Cardiac fibroblast (primary cell): ENCODE results near the gene OTUB1.

Source experiments
- DNase-seq, 2 donors: peaks; one replicate each; pipeline versions ENCODE4 v3.0.0 to v3.0.0-alpha.2; 2010; ENCODE audit warnings: low read depth in 2 of 2
- H3K4me3 ChIP-seq, 2 donors: replicated peaks in 1 of 2; 1 replicate in 1 of 2; 2 replicates in 1 of 2; pipeline ENCODE4 v1.5.1; 2011; ENCODE audit warnings: low read depth in 2 of 2, low read length in 2 of 2, mild to moderate bottlenecking in 2 of 2, moderate library complexity in 1 of 2
- CTCF ChIP-seq: IDR thresholded peaks from one replicate; pipeline ENCODE4 v1.5.1; 2011; ENCODE audit warnings: low read depth, mild to moderate bottlenecking, low read length, inconsistent platforms

Gene OTUB1

GRCh38 chr11:64021757-64022093 is 35.5 kb downstream of the OTUB1 start:
- H3K4me3 ChIP-seq = no peak overlapping the region
- no peak for DNase-seq
- no peak for TF ChIP-seq CTCF

GRCh38 chr11:64022125-64022784 is 36.0 kb downstream of the OTUB1 start:
- no peak for DNase-seq
- TF ChIP-seq CTCF = no peak
- no peak overlapping the region for H3K4me3 ChIP-seq

- no peak for TF ChIP-seq CTCF
- H3K4me3 ChIP-seq = no peak overlapping the region
- DNase-seq = no peak
These were observed 37.8 kb downstream of the OTUB1 start for GRCh38 chr11:64023712-64024710.

GRCh38 chr11:64025205-64025604 is 39.0 kb downstream of the OTUB1 start:
- DNase-seq = no peak
- no peak for TF ChIP-seq CTCF
- H3K4me3 ChIP-seq = no peak overlapping the region

- TF ChIP-seq CTCF = no peak
- H3K4me3 ChIP-seq = no peak overlapping the region
- DNase-seq = no peak
These were observed 40.5 kb downstream of the OTUB1 start for GRCh38 chr11:64026575-64027205.

GRCh38 chr11:64027651-64028397 is 41.6 kb downstream of the OTUB1 start:
- no peak for TF ChIP-seq CTCF
- no peak overlapping the region for H3K4me3 ChIP-seq
- DNase-seq = no peak
